Calu3 (cell line): Measurements from ENCODE around the gene GLCE. TPM values are rescaled to one million over a fixed set of nuclear protein-coding genes. Genes with fewer than 3 reads are reported as not detected.

ENCODE experiments used
- BruUV-seq: library from RNA; stranded (reverse); fragments of 400-500 nt; replicated peaks from 2 replicates; lab custom pipeline; 2021; lab: Mats Ljungman, UMichigan
- CTCF ChIA-PET: fragments of 300-600 bp; sonication (Branson Sonifier 250); formaldehyde crosslinking; loops from one replicate; lab custom pipeline; 2022; ENCODE audit warnings: antibody characterized with exemption; lab: Charles Lee
- DNase-seq: peaks from one replicate; pipeline ENCODE4 v3.0.0; 2022
- H3K27ac Mint-ChIP-seq: one replicate; pipeline ENCODE4 v1.8.0; 2022; ENCODE audit warnings: mixed read lengths; ENCODE audit not compliant: unreplicated experiment
- H3K27me3 Mint-ChIP-seq: one replicate; pipeline ENCODE4 v1.8.0; 2022; ENCODE audit warnings: mixed read lengths; ENCODE audit not compliant: unreplicated experiment
- H3K36me3 Mint-ChIP-seq: one replicate; pipeline ENCODE4 v1.8.0; 2022; ENCODE audit warnings: mild to moderate bottlenecking, moderate library complexity, mixed read lengths; ENCODE audit not compliant: insufficient read depth, unreplicated experiment
- H3K4me1 Mint-ChIP-seq: one replicate; pipeline ENCODE4 v1.8.0; 2022; ENCODE audit warnings: mild to moderate bottlenecking, low read depth, mixed read lengths; ENCODE audit not compliant: unreplicated experiment
- H3K4me3 Mint-ChIP-seq: one replicate; pipeline ENCODE4 v1.8.0; 2022; ENCODE audit warnings: mild to moderate bottlenecking, low read depth, moderate library complexity, mixed read lengths; ENCODE audit not compliant: unreplicated experiment
- H3K9me3 Mint-ChIP-seq: one replicate; pipeline ENCODE4 v1.8.0; 2022; ENCODE audit warnings: low read depth, mixed read lengths; ENCODE audit not compliant: unreplicated experiment
- intact Hi-C: fragments of 100-400 bp; cut with micrococcal nuclease; formaldehyde crosslinking; loops from one replicate; pipeline ENCODE4 v1.10.0; 2022; ENCODE audit not compliant: unreplicated experiment
- total RNA-seq: library from RNA; stranded (reverse); gene quantifications from 2 replicates; pipeline ENCODE4 v1.2.3, GENCODE V29; 2022
- TF ChIP-seq, protein P1 (sequence below): fragments of 200-600 bp; IDR thresholded peaks from one replicate; pipeline ENCODE4 v1.8.0; 2022; ENCODE audit warnings: antibody characterized with exemption; ENCODE audit not compliant: unreplicated experiment

The GLCE gene
- total RNA-seq, 1 experiment from 2014 or later: 22.4 TPM

DNA sequence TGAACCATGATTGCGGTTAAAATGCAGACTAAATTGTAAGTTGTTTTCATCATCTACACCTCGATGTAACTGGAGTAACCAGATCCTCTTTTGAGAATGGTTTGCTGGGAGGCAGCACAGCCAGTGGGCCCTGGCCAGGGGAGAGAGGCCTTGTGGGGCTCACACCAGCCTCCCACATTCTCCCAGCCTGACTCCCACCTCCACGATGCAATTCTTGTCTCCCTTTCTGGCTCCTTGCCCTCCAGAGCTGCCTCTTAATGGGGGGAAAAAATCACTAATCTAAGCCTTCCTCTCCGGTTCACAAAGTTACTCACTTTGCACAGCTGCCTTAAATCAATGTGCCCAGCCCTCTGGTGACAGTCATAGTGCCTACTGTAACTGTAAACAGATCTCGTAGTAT is 120.3 kb downstream of the GLCE start:
- no TSS peak for BruUV-seq
- Mint-ChIP-seq H3K27ac (no peak overlapping the region), H3K9me3 (no peaks in the 10 kb centered on the region), H3K4me3 (no peak overlapping the region), H3K36me3 (no peaks in the 10 kb centered on the region), H3K27me3 (peaks cover 33% of the 10 kb centered on the region), H3K4me1 (no peaks in the 10 kb centered on the region)
- DNase-seq: no peak
- TF ChIP-seq, protein P1, sequence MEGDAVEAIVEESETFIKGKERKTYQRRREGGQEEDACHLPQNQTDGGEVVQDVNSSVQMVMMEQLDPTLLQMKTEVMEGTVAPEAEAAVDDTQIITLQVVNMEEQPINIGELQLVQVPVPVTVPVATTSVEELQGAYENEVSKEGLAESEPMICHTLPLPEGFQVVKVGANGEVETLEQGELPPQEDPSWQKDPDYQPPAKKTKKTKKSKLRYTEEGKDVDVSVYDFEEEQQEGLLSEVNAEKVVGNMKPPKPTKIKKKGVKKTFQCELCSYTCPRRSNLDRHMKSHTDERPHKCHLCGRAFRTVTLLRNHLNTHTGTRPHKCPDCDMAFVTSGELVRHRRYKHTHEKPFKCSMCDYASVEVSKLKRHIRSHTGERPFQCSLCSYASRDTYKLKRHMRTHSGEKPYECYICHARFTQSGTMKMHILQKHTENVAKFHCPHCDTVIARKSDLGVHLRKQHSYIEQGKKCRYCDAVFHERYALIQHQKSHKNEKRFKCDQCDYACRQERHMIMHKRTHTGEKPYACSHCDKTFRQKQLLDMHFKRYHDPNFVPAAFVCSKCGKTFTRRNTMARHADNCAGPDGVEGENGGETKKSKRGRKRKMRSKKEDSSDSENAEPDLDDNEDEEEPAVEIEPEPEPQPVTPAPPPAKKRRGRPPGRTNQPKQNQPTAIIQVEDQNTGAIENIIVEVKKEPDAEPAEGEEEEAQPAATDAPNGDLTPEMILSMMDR: no peak
- CTCF ChIA-PET: interaction anchor here (0.6 to 0.8 kb wide), 2 partner anchors 14 to 189 kb away, joined by 3 read pairs; no protein-coding TSS in a partner anchor
- intact Hi-C loops: no loop called here

DNA sequence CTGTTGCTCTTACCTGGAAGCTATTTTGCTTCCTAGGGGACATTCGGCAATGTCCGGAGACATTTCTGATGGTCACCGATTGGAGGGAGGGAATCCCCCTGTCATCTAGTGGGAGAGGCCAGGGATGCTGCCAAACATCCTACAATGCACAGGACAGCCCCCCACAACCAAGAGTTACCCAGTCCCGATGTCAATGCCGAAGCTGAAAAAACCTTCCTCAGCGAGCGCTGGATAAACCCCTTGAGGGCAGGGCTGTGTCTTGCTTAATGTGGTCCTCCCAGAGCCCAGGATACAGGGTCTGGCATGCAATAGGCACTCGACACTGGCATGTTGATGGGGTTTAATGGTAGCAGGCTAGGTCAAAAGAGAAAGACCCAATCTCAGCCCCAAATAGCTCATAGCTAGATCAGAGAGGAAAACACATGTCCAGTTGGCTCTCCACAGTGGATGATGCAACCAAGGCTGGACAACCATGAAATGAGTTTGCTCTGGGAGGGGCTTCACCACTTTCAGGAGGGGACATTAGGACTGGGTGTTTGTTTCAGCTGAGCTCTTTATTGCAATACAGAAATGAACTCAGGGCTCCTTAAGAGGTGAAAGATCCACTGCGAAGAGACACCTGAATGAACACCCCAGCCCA is 121.8 kb downstream of the GLCE start:
- BruUV-seq: no TSS peak
- H3K27ac Mint-ChIP-seq: no peak overlapping the region
- intact Hi-C loops: no loop called here
- H3K4me1 Mint-ChIP-seq: no peaks in the 10 kb centered on the region
- H3K4me3 Mint-ChIP-seq: no peak overlapping the region
- H3K9me3 Mint-ChIP-seq: no peaks in the 10 kb centered on the region
- H3K36me3 Mint-ChIP-seq: no peaks in the 10 kb centered on the region
- CTCF ChIA-PET: interaction anchor here (0.6 kb wide), 1 partner anchor 28 kb away, joined by 3 read pairs; no protein-coding TSS in a partner anchor
- DNase-seq: no peak
- peaks cover 18% of the 10 kb centered on the region for H3K27me3 Mint-ChIP-seq
- TF ChIP-seq, protein P1: no peak

DNA sequence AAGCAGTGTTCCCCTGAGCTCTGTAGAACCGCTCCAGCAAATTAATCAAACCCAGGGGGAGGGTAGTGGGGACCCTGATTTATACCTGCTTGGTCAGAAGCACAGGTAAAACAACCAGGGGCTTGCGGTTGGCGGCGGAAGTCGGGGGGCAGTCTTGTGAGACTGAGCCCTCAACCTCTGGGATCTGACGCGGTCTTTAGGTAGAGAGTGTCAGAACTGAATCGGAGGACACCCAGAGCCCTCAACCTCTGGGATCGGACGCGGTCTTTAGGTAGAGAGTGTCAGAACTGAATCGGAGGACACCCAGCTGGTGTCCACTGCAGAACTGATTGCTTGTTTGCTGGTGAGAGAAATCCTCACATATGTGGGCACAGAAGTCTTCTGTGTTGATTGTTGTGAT is 125.4 kb downstream of the GLCE start:
- no peak for DNase-seq
- H3K4me1 Mint-ChIP-seq: no peaks in the 10 kb centered on the region
- CTCF ChIA-PET: no interaction called here
- intact Hi-C loops: loop anchor here (5.0 kb wide), 1 partner anchor 106 kb away; no protein-coding TSS in a partner anchor
- H3K27me3 Mint-ChIP-seq: peaks cover 20% of the 10 kb centered on the region
- no TSS peak for BruUV-seq
- H3K27ac Mint-ChIP-seq: no peak overlapping the region
- H3K9me3 Mint-ChIP-seq: no peaks in the 10 kb centered on the region
- TF ChIP-seq, protein P1: no peak
- H3K36me3 Mint-ChIP-seq: no peaks in the 10 kb centered on the region
- no peak overlapping the region for H3K4me3 Mint-ChIP-seq

DNA sequence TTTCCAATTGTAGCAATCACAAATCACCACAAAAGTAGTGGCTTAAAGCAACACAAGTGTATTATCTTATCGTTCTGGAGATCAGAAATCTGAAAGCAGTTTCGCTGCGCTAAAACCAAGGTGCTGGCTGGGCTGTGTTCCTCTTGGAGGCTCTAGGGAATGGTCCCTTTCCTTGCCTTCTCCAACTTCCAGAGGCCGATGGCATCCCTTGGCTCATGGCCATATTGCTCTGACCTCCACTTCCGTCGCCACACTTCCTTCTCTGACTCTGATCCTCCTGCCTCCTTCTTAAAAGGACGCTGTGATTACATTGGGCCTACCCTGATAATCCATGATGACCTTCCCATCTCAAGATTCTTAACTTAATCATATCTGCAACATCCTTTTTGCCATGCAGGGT is 127.6 kb downstream of the GLCE start:
- H3K27ac Mint-ChIP-seq: no peak overlapping the region
- peaks cover 32% of the 10 kb centered on the region for H3K27me3 Mint-ChIP-seq
- no peak for DNase-seq
- intact Hi-C loops: loop anchor here (5.0 kb wide), 1 partner anchor 104 kb away; no protein-coding TSS in a partner anchor
- no TSS peak for BruUV-seq
- H3K4me1 Mint-ChIP-seq: no peaks in the 10 kb centered on the region
- H3K4me3 Mint-ChIP-seq: no peak overlapping the region
- CTCF ChIA-PET: interaction anchor here (1.0 kb wide), 1 partner anchor 12 kb away, joined by 4 read pairs; no protein-coding TSS in a partner anchor
- TF ChIP-seq, protein P1: no peak
- H3K9me3 Mint-ChIP-seq: no peaks in the 10 kb centered on the region
- H3K36me3 Mint-ChIP-seq: no peaks in the 10 kb centered on the region
